Endodermal cell (in vitro differentiated cells): ENCODE data around the gene XG. TPM values are rescaled to one million over a fixed set of nuclear protein-coding genes. Genes with fewer than 3 reads are reported as not detected.

Experiments
- DNase-seq: peaks from one replicate; pipeline ENCODE4 v3.0.0-alpha.2; 2017
- H3K27ac ChIP-seq: 2 replicates; pipeline ENCODE4 v1.5.1; 2013; ENCODE audit warnings: mild to moderate bottlenecking, low read depth, low read length, moderate library complexity
- H3K27me3 ChIP-seq: 2 replicates; pipeline ENCODE4 v1.6.1; 2013; ENCODE audit warnings: mild to moderate bottlenecking, low read length, moderate library complexity; ENCODE audit not compliant: insufficient read depth, control insufficient read depth, poor library complexity, severe bottlenecking
- H3K36me3 ChIP-seq: 2 replicates; pipeline ENCODE4 v1.7.0; 2013; ENCODE audit warnings: mild to moderate bottlenecking, low read length, moderate library complexity; ENCODE audit not compliant: control insufficient read depth, insufficient read depth
- H3K4me1 ChIP-seq: one replicate; pipeline ENCODE4 v1.7.0; 2013; ENCODE audit warnings: low read length; ENCODE audit not compliant: control insufficient read depth, insufficient read depth
- H3K4me3 ChIP-seq: 2 replicates; pipeline ENCODE4 v1.5.1; 2013; ENCODE audit warnings: mild to moderate bottlenecking, low read length, moderate library complexity
- H3K9ac ChIP-seq: 2 replicates; pipeline ENCODE4 v1.6.1; 2013; ENCODE audit warnings: mild to moderate bottlenecking, low read length, moderate library complexity; ENCODE audit not compliant: poor library complexity, severe bottlenecking; ENCODE audit errors: extremely low read depth
- H3K9me3 ChIP-seq: 2 replicates; pipeline ENCODE4 v1.6.1; 2013; ENCODE audit warnings: mild to moderate bottlenecking, low read length, moderate library complexity; ENCODE audit not compliant: control insufficient read depth
- H3K27ac Mint-ChIP-seq: 2 replicates; pipeline ENCODE4 v1.8.0; 2020; ENCODE audit warnings: mixed read lengths
- H3K27me3 Mint-ChIP-seq: 2 replicates; pipeline ENCODE4 v1.8.0; 2021; ENCODE audit warnings: mild to moderate bottlenecking, mixed read lengths; ENCODE audit not compliant: insufficient read depth
- H3K36me3 Mint-ChIP-seq: 2 replicates; pipeline ENCODE4 v1.8.0; 2020; ENCODE audit warnings: low read depth, mixed read lengths
- H3K4me1 Mint-ChIP-seq: 2 replicates; pipeline ENCODE4 v1.8.0; 2020; ENCODE audit warnings: mixed read lengths
- H3K4me3 Mint-ChIP-seq: 2 replicates; pipeline ENCODE4 v1.8.0; 2020; ENCODE audit warnings: mild to moderate bottlenecking, moderate library complexity, mixed read lengths
- H3K9me3 Mint-ChIP-seq: 2 replicates; pipeline ENCODE4 v1.8.0; 2020; ENCODE audit warnings: mild to moderate bottlenecking, mixed read lengths
- CTCF ChIP-seq: fragments of 200-600 bp; sonication (generic); conservative IDR thresholded peaks from 2 replicates; pipeline ENCODE4 v1.5.0; 2021; ENCODE audit warnings: antibody characterized with exemption, mild to moderate bottlenecking
- WGBS, 2 experiments: methylation state at CpG; one replicate each; pipeline versions ENCODE4 v1.1.5 to v1.1.7; 2013; ENCODE audit warnings: missing lambda C conversion rate in 2 of 2, mixed read lengths in 1 of 2; ENCODE audit not compliant: insufficient coverage in 1 of 2, insufficient read length in 1 of 2; 5-methylcytosine and 5-hydroxymethylcytosine counted together
- total RNA-seq, 2 donors: library from RNA; stranded (reverse); fragmentation: NEBNext Ultra II Directional in 1 of 2; extraction: Animal tissue kit (Norgen Biotek cat#: 25700) in 1 of 2; gene quantifications; 2 replicates in 1 of 2; 3 replicates in 1 of 2; pipeline ENCODE4 v1.2.1, GENCODE V29; 2021

XG gene
- total RNA-seq, 2 donors from 2014 or later: 1.1 to 1.3 TPM

DNA sequence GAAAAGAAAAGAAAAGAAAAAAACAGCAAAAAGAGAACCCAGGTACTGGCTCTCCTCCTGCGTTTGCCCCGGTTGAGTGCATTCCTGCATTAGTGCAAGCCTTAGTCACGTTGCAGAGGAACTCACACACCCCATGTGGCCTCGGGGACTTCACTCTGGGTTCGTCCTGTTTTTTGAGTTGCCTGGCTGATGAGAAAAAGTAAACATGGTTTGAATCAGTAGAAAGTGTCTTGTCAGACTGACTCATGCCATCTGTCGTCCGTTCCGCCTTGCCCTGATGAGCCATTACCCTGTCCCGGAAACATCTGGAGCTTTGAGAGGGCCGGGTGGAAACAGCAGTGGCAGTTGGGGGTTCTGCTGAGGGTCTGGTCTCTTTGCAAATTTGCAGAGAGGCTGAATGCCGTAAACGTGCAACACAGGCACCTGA is 44.5 kb upstream of the XG start:
- Mint-ChIP-seq H3K27ac (peak overlapping the region; percentile 81), H3K9me3 (no peaks in the 10 kb centered on the region), H3K27me3 (no peaks in the 10 kb centered on the region), H3K4me3 (no peak overlapping the region), H3K36me3 (peaks cover 29% of the 10 kb centered on the region), H3K4me1 (peaks cover 53% of the 10 kb centered on the region)
- TF ChIP-seq CTCF: no peak
- peaks cover 5% of the 10 kb centered on the region for H3K4me1 ChIP-seq
- peak overlapping the region; percentile 46 for H3K27ac ChIP-seq
- H3K27me3 ChIP-seq: no peaks in the 10 kb centered on the region
- 41 to 56% methylated on average over 11 to 12 of the region's 12 CpGs for WGBS, 2 experiments
- peaks cover 17% of the 10 kb centered on the region for H3K36me3 ChIP-seq
- H3K9me3 ChIP-seq: no peaks in the 10 kb centered on the region
- no peak overlapping the region for H3K9ac ChIP-seq
- H3K4me3 ChIP-seq: no peak overlapping the region
- DNase-seq: peak; percentile 91

DNA sequence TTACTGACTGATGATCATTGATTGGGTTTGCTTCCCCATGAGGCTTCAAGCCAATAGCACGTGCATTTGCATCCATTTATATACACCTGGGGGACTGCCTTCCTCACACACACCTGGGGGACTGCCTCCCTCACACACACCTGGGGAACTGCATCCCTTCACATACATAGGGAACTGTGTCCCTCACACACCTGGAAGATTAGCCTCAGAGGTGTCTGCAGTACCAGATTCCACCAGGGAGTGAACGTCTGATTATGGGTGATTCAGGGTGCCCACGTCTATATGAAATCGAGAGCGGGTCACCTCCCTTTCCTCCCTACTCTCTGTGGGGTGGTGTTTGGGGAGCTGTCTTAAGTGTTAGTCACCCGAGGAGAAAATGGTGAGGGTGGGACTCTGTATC is 43.8 kb upstream of the XG start:
- Mint-ChIP-seq H3K27ac (peak overlapping the region; percentile 81), H3K4me1 (peaks cover 51% of the 10 kb centered on the region), H3K36me3 (peaks cover 28% of the 10 kb centered on the region), H3K9me3 (no peaks in the 10 kb centered on the region), H3K4me3 (no peak overlapping the region), H3K27me3 (no peaks in the 10 kb centered on the region)
- Histone ChIP-seq H3K9ac (no peak overlapping the region), H3K4me3 (no peak overlapping the region), H3K9me3 (no peaks in the 10 kb centered on the region), H3K27ac (no peak overlapping the region), H3K4me1 (peaks cover 5% of the 10 kb centered on the region), H3K36me3 (peaks cover 24% of the 10 kb centered on the region), H3K27me3 (no peaks in the 10 kb centered on the region)
- peak; percentile 59 for DNase-seq
- TF ChIP-seq CTCF: peak; percentile 60
- 75 to 93% methylated on average over 1 to 6 of the region's 6 CpGs for WGBS, 2 experiments

DNA sequence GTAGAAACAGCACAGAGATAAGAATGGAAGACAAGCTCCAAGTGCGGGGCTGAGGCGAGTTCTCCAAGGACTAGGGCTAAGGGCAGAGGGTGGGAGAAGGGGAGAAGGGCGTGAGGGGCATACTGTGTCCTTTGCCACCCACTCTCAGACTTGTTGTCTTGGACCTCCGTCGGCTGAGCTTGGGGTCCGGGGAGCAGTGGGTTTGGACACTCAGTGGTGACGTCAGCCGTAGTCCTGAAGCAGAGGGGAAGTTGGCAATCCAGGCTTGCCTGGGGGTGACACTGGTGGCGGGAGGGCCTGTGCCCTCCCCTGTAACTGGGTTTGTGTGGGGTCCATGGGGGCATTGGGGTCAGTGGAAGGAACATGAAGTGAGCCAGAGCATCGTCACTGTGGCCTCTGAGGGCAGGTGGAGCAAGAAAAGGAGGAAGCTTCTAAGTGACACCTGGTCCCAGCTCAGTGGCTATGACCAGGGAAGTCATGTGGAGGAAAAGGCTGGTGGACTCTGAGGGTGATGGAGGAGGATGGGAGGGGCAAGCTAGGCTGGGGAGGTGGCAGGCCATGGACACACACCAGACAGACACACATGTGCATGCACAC is 43.1 kb upstream of the XG start:
- no peak overlapping the region for H3K9ac ChIP-seq
- no peak overlapping the region for H3K27ac ChIP-seq

More for the DNA sequence above, 43.1 kb upstream of the XG start:
- TF ChIP-seq CTCF: no peak
- 94 to 97% methylated on average over 3 to 10 of the region's 10 CpGs for WGBS, 2 experiments
- Histone ChIP-seq H3K9me3 (no peaks in the 10 kb centered on the region), H3K36me3 (peaks cover 31% of the 10 kb centered on the region), H3K27me3 (no peaks in the 10 kb centered on the region), H3K4me3 (no peak overlapping the region), H3K4me1 (peaks cover 9% of the 10 kb centered on the region)
- peak overlapping the region; percentile 81 for H3K27ac Mint-ChIP-seq
- H3K4me1 Mint-ChIP-seq: peaks cover 44% of the 10 kb centered on the region
- H3K4me3 Mint-ChIP-seq: no peak overlapping the region
- DNase-seq: no peak
- H3K9me3 Mint-ChIP-seq: no peaks in the 10 kb centered on the region
- H3K27me3 Mint-ChIP-seq: no peaks in the 10 kb centered on the region
- H3K36me3 Mint-ChIP-seq: peaks cover 25% of the 10 kb centered on the region
